Measurements from ENCODE around the gene HDAC9. TPM values are rescaled to one million over a fixed set of nuclear protein-coding genes. Genes with fewer than 3 reads are reported as not detected.

Gene HDAC9
- total and polyA plus RNA-seq, 2 of the 13 experiments (the other 11 are each of a cell fraction or from before 2014, with no cell fraction given): 0.05 to 0.07 TPM

GRCh38 chr7:18644981-18645380, 149.4 kb downstream of the HDAC9 start (continued):
- TF ChIP-seq HOMEZ (CRISPR knock-in tag; IDR thresholded peaks at IDR 0.05; ENCODE audit: low read depth) (no peak), ZNF274 (CRISPR knock-in tag; IDR thresholded peaks at IDR 0.05) (no peak), ZNF441 (CRISPR knock-in tag; IDR thresholded peaks at IDR 0.05; ENCODE audit: borderline replicate concordance) (no peak)

DNA sequence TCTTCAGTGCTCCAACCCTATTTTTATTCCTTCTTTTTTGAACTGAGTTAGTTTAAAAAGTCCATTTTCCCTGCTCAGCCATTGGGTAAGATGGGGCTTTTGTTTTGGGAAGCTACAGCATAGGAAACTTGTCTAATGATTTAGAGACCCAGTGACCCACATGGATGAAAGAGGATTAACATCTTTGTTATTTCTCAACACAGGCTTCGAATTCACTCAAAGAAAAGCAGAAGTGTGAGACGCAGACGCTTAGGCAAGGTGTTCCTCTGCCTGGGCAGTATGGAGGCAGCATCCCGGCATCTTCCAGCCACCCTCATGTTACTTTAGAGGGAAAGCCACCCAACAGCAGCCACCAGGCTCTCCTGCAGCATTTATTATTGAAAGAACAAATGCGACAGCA, 152.0 kb downstream of the HDAC9 start:
- H3K27ac ChIP-seq (ENCODE audit: extremely low read length, insufficient read depth, low read length): no peak overlapping the region
- POLR2A ChIA-PET: no interaction called here
- FAIRE-seq: no peak
- H3K27me3 ChIP-seq (ENCODE audit: control insufficient read depth in 1 of 2, insufficient read depth in 2 of 2, low read length in 2 of 2): no peaks in the 10 kb centered on the region
- BruUV-seq (replicated peaks): no TSS peak
- TF ChIP-seq ZFP36L2 (CRISPR knock-in tag; IDR thresholded peaks at IDR 0.05) (no peak), HDAC1 (CRISPR knock-in tag; IDR thresholded peaks at IDR 0.05) (no peak), MBNL3 (CRISPR knock-in tag; conservative IDR thresholded peaks at IDR 0.05) (no peak), ZNF33B (CRISPR knock-in tag; IDR thresholded peaks at IDR 0.05) (no peak), MIER2 (CRISPR knock-in tag; IDR thresholded peaks at IDR 0.05) (no peak)
- no peaks in the 10 kb centered on the region for H3K4me1 ChIP-seq (ENCODE audit: insufficient read depth, low read length)
- H3K36me3 ChIP-seq (replicated peaks in 1 of 2; ENCODE audit: control insufficient read depth in 1 of 2, insufficient read depth in 2 of 2, low read length in 2 of 2): no peaks in the 10 kb centered on the region
- no peaks in the 10 kb centered on the region for H3K79me2 ChIP-seq (ENCODE audit: insufficient read depth, low read length)
- no peak overlapping the region for H3K4me3 ChIP-seq (replicated peaks in 1 of 3; ENCODE audit: insufficient read depth in 1 of 3, low read depth in 2 of 3, low read length in 3 of 3)
- no peaks in the 10 kb centered on the region for H4K20me1 ChIP-seq (ENCODE audit: insufficient read depth, low read length)
- CTCF ChIA-PET (ENCODE audit: low intra/inter-chr PET ratio, low total read pairs): no interaction called here
- WGBS (ENCODE audit: low lambda C conversion rate): 4% methylated on average over 5 of the region's 5 CpGs
- no peak overlapping the region for H2AFZ ChIP-seq (ENCODE audit: low read length)
- in situ Hi-C loops (cut with HindIII; ENCODE audit: extremely low pct_ligation_motif_present, low pct_unique_long_range_greater_than_20kb): no loop called here
- no peak overlapping the region for H3K4me2 ChIP-seq (ENCODE audit: low read depth, low read length)
- ATAC-seq: no peak
- DNase-seq (ENCODE audit: low spot score): no peak
- H3K9me3 ChIP-seq (ENCODE audit: low read length): no peaks in the 10 kb centered on the region
- intact Hi-C loops (cut with micrococcal nuclease; ENCODE audit: unreplicated experiment): no loop called here
- H3K9ac ChIP-seq (ENCODE audit: insufficient read depth, low read depth, low read length): no peak overlapping the region
